GM18873 (cell line): ENCODE results near the gene CFAP20.
"Not testable (repeated sequence)": the region's sequence is repeated elsewhere in the genome, so short reads cannot be mapped to it uniquely, and the experiment has no call there.

Source experiments
- ATAC-seq: cut with Tn5 transposase; IDR thresholded peaks from one replicate; pipeline ENCODE4 v1.9.1; 2021; ENCODE audit warnings: mild to moderate bottlenecking, moderate library complexity, moderate number of reproducible peaks; ENCODE audit not compliant: unreplicated experiment, low FRiP score

Gene CFAP20

DNA sequence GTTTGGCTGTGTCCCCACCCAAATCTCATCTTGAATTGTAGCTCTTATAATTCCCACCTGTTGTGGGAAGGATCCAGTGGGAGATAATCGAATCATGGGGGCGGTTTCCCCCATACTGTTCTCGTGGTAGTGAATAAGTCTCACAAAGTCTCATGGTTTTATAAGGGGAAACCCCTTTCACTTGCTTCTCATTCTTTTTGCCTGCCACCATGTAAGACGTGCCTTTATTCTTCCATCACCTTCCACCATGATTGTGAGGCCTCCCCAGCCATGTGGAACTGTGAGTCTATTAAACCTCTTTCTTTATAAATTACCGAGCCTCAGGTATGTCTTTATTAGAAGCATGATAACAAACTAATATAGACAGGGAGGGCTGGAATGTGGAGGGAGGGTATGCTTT lies 57.0 kb downstream of the CFAP20 start:
- ATAC-seq = not testable (repeated sequence)

DNA sequence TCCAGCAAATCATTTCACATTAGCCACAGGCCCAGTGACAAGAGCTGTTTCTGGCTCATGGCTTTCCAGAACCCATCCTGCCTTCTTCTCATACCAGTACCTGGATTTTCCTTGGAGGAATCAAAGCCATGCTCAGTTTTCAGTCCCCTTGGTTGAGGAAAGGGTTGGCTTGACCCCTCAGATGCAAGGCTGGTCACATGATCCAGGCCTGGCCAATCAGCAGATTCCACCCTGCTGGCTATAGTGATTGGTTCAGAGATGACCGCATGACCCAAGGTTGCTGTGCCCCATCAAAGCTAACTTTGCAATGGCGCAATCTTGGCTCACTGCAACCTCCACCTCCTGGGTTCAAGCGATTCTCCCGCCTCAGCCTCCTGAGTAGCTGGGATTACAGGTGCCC lies 58.6 kb downstream of the CFAP20 start:
- ATAC-seq = no peak
